A549 treated with CORT108297 at 1 μM for 4 hours (cell line): Measurements from ENCODE around the gene TBC1D10B. TPM values are rescaled to one million over a fixed set of nuclear protein-coding genes. Genes with fewer than 3 reads are reported as not detected.

Experiments used
- total RNA-seq: library from RNA; stranded (reverse); fragments of 200-300 nt; extraction: Qiagen RNA extraction; gene quantifications from 5 replicates; pipeline ENCODE4 v1.2.3, GENCODE V29; 2022

TBC1D10B gene, protein sequence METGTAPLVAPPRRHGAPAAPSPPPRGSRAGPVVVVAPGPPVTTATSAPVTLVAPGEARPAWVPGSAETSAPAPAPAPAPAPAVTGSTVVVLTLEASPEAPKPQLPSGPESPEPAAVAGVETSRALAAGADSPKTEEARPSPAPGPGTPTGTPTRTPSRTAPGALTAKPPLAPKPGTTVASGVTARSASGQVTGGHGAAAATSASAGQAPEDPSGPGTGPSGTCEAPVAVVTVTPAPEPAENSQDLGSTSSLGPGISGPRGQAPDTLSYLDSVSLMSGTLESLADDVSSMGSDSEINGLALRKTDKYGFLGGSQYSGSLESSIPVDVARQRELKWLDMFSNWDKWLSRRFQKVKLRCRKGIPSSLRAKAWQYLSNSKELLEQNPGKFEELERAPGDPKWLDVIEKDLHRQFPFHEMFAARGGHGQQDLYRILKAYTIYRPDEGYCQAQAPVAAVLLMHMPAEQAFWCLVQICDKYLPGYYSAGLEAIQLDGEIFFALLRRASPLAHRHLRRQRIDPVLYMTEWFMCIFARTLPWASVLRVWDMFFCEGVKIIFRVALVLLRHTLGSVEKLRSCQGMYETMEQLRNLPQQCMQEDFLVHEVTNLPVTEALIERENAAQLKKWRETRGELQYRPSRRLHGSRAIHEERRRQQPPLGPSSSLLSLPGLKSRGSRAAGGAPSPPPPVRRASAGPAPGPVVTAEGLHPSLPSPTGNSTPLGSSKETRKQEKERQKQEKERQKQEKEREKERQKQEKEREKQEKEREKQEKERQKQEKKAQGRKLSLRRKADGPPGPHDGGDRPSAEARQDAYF
- 24.8 to 34.5 TPM (median 31.6 TPM) in 5 replicates for total RNA-seq

DNA sequence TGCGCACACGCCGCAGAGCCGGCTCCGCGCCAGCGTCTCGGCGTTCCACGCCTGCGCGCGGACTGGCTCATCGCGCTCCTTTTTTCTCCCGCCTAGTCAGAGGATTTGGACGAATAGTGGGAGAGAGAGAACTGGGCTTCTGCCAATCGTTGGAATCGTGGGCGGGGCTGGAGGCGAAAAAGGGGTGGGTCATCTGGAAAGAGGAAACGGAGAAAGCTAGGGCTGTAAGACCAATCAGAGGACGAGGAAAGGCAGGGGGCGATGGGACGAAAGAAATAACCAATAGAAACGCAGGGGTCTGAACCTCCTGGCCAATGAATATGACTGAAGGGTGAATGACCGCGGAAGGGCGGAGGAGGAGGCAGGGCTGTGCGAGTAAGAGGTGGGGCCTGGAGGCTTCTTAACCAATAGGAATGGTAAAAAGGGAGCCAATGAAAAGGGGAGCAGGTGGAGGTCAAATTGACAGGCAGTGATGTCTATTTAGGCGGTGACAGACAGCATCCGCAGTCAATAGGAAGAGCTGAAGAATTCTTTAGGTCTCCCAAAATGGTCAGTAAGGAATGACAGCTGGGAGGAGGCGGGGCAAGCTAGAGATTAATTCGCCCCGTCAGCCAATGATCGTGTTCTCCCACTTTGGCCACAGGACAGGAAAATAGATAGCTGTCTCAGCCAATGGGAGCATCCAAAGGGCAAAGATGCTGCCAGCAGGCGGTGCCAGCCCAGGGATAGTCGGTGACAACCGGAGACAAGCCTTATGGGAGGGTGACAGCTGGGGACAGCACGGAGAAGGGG is at the start of gene TBC1D10B:
TSS of gene TBC1D10B (minus strand) at position 39 of the 792 bp plus-strand sequence. CDS start 311 bp downstream, outside the sequence.

GRCh38 chr16:30407102-30407803 is 37.0 kb upstream of the TBC1D10B start, which contains the start of gene ZNF771:
Gene ZNF771 (plus strand): TSS chr16:30407606. CDS start chr16:30408054, 448 bp downstream.

DNA sequence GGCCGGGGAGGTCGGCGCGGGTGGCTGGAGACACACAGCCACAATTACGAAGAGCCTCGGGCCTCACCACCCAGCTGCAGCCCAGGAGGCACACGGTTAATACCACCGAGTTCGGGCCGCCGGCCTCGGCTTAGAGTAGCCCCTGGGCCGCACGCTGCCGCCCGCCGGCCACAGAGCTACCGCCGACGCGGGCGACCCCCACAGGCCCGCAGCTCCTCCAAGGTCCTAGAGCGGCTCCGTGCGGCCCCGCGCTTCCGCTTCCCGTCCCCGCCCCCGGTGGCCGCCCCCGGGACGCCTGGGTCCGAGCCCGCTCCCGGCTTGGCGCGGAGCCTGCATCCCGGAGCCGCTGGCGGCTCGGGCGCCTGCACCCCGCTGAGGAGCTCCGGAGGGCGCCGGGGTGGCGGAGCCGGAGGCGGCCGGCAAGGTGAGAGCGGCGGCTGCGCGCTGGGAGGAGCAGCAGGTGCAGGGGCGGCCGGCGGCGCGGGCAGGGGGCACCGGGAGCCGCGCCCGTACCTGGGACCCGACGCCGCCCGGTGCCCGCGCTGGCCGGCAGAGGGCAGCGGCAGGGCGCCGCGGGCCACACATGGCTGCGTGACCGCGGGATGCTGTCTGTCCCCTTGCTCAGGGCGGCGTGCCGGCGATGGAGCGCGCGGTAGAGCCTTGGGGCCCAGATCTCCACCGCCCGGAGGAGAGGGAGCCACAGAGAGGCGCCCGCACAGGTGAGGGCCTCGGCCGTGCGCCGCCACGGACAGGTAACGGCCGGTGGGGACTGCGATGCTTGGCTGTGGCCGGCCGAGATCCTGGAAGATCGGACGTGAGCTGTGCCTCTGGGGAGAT is 25.1 kb upstream of the TBC1D10B start, which contains the start of gene ZNF48:
TSS of gene ZNF48 (plus strand) at position 266 of the 837 bp plus-strand sequence. CDS start at position 641, 375 bp downstream.

DNA sequence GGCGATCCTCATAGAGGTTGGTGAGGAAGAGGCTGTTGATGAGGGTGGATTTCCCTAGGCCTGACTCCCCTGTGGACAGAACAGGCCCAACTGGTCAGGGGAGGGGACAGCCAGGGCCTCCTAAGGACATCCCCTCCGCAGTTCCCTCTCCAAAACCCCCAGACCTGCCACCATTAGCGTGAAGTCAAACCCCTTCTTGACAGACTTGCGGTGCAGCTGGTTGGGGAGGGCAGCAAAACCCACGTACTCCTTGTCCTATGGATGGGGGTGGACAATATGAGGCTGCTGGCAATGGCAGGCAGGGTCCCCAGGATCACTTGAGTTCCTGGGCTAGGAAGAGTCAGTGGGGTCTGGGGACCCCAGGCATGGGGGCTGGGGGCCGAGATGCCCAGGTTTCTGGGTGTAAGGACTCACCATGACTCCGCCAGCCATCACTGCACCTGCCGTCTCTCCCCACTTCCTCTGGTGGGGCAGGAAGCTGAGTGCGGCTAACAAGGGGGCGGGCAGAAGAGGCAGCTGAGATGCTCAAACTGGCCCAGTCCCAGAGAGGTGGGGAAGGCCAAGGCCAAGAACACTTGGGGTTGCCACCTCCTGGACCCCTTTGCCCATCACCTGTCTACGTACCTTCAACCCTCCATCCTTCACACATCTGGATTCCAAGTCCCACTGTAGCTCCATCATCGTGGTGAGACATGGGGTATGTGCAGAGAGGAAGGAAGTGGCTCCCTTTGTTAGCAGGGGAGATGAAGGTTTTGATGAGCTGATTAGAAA is 12.0 kb upstream of the TBC1D10B start, which contains the start of gene SEPTIN1:
TSS of gene SEPTIN1 (minus strand) at position 451 of the 771 bp plus-strand sequence. CDS start at position 432, 19 bp downstream.

DNA sequence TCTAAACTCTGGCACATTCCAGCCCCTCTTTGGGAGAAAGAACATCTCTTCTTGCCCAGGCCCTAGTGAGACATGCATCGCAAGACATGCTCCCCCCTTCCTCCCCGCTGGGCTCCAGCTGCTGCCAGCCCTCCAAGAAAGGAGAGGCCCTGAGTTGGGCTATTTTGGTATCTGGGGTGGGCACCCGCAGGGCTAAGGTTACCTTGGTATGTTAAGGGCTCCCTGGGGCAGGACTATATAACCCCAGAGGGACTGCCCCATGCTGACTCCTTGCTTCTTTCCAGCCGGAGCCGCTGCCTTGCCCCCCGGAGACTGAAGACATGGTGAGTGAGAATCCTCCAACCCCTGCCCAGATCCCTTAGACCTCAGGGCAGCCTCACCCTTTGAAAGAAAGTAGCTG is 4.2 kb upstream of the TBC1D10B start, which contains the start of gene MYL11:
TSS of gene MYL11 (plus strand) at position 265 of the 400 bp plus-strand sequence. CDS start at position 321, 56 bp downstream.

DNA sequence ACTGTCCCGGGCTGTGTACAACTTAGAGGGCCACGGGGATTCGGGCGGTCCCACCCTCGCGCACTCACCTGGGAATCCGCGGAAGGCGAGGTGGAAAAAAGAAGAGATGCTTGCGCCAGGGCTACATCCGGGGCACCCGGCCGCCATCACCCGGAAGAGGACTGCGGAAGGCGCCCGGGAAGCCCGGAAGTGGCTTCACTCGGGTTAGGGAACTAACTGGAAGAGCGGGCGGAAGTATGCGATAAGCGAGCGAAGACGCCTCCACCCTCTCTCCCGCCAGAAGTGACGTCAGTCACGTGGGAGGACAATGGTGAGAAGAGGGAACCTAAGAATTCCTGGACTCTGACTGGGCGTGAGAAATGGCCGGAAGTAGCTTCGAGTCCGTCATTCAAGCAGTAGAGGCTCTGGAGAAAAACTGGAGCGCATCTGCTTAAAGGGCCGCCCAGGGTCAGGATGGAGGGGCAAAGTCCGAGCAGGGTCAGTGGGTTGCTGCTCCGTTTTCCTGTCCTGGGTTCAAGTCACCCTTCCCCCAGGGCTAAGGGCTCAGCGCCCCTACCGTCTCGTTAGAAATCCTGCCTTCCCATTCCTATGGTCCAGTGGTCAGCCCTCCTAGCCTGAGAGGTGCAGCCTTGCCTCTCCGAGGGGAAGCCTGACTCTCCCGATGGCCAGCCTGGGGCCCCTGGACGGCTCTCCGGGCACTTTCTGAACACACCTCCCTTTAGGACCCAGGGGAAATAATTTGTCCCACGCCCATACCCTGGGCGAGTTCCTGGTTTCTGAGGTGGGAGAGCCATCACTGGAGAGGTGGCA is 14.9 kb downstream of the TBC1D10B start, which contains the start of gene CD2BP2:
TSS of gene CD2BP2 (minus strand) at position 165 of the 810 bp plus-strand sequence. CDS start 627 bp downstream, outside the sequence.

Other genes with a start within 250 kb of the TBC1D10B start
- gene MAPK3, start 247.3 kb downstream of the TBC1D10B start, total RNA-seq, result 31.0 to 37.4 TPM (median 35.7 TPM) in 5 replicates
- 2.6 to 3.7 TPM (median 2.8 TPM) in 5 replicates for gene CORO1A, start 186.9 kb downstream of the TBC1D10B start, total RNA-seq
- 128 to 240 TPM (median 221 TPM) in 5 replicates for gene BOLA2B, start 176.8 kb downstream of the TBC1D10B start, total RNA-seq
- gene SLX1A, start 176.6 kb downstream of the TBC1D10B start, total RNA-seq, result 11.1 to 23.3 TPM (median 17.7 TPM) in 5 replicates
- 6.1 to 13.7 TPM (median 8.6 TPM) in 5 replicates for gene SULT1A3, start 171.2 kb downstream of the TBC1D10B start, total RNA-seq
- gene NPIPB13, start 122.0 kb downstream of the TBC1D10B start, total RNA-seq, result 2.0 to 2.8 TPM (median 2.2 TPM) in 5 replicates
- 61.6 to 68.7 TPM (median 66.4 TPM) in 5 replicates for gene CD2BP2, start 15.2 kb downstream of the TBC1D10B start, total RNA-seq
- gene MYL11, start 4.3 kb upstream of the TBC1D10B start, total RNA-seq, result 0.38 to 0.55 TPM (median 0.48 TPM) in 3 of 5 replicates, not detected in the others
- gene SEPTIN1, start 12.1 kb upstream of the TBC1D10B start, total RNA-seq, result 0.58 to 2.5 TPM (median 2.1 TPM) in 5 replicates
- gene ZNF48, start 24.9 kb upstream of the TBC1D10B start, total RNA-seq, result 11.7 to 13.0 TPM (median 12.4 TPM) in 5 replicates
- 3.0 to 6.8 TPM (median 5.5 TPM) in 5 replicates for gene ZNF771, start 37.1 kb upstream of the TBC1D10B start, total RNA-seq
- gene DCTPP1, start 59.5 kb upstream of the TBC1D10B start, total RNA-seq, result 103 to 143 TPM (median 138 TPM) in 5 replicates
- gene SEPHS2, start 75.4 kb upstream of the TBC1D10B start, total RNA-seq, result 48.6 to 54.5 TPM (median 51.1 TPM) in 5 replicates
- 0.06 to 0.17 TPM (median 0.13 TPM) in 5 replicates for gene ITGAL, start 102.2 kb upstream of the TBC1D10B start, total RNA-seq
- 37.2 to 50.3 TPM (median 46.5 TPM) in 5 replicates for gene ZNF768, start 156.1 kb upstream of the TBC1D10B start, total RNA-seq
- gene ZNF747, start 164.4 kb upstream of the TBC1D10B start, total RNA-seq, result 3.8 to 4.6 TPM (median 4.5 TPM) in 5 replicates
- 4.5 to 6.9 TPM (median 6.6 TPM) in 5 replicates for gene ZNF764, start 187.9 kb upstream of the TBC1D10B start, total RNA-seq
- gene ZNF688, start 201.2 kb upstream of the TBC1D10B start, total RNA-seq, result 4.8 to 8.1 TPM (median 7.8 TPM) in 5 replicates
- gene ZNF785, start 215.2 kb upstream of the TBC1D10B start, total RNA-seq, result not detected in 5 replicates
- 7.6 to 9.2 TPM (median 8.1 TPM) in 5 replicates for gene ZNF689, start 239.9 kb upstream of the TBC1D10B start, total RNA-seq